ENCODE results near the gene SLC38A9.

DNA sequence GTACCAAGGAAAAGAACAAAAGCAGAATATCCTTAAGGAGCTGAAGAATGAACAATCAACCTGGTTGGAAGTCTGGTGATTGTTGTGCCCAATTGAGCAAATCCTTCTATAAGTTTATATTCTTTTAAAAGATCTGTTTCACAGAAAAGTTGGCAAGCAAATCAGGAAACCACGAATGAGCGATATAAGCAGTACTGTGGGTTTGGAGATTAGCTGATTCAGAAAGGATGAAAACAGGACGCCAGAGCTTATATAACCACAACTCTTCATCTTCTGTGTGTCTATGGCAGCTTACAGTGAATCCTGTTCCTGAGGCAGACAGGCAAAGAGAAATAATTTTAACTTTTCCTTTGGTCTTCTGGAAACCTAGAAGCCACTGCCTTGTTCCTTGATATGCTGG lies 61.7 kb downstream of the SLC38A9 start:
- TF ChIP-seq CTCF (IDR thresholded peaks at IDR 0.05; ENCODE audit: low read depth, low read length) = no peak
- no peak for TF ChIP-seq POLR2A (IDR thresholded peaks at IDR 0.05; ENCODE audit: extremely low read depth, insufficient read length)
- TF ChIP-seq MYC (IDR thresholded peaks at IDR 0.05; ENCODE audit: low read depth, low read length) = no peak
- TF ChIP-seq, protein P1, sequence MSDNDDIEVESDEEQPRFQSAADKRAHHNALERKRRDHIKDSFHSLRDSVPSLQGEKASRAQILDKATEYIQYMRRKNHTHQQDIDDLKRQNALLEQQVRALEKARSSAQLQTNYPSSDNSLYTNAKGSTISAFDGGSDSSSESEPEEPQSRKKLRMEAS (IDR thresholded peaks at IDR 0.05; ENCODE audit: low read depth, low read length) = no peak

Measured in NB4 (cell line).